ENCODE data around the gene LIN52.
A peak's percentile ranks its signal among the peaks of the same experiment; 100 is the strongest.

The LIN52 gene

GRCh38 chr14:74194506-74195274 lies 109.9 kb downstream of the LIN52 start:
- DNase-seq (ENCODE audit: low read depth in 2 of 2), result no peak

GRCh38 chr14:74195623-74196022 lies 110.9 kb downstream of the LIN52 start:
- DNase-seq (ENCODE audit: low read depth in 2 of 2), result no peak

- no peak for DNase-seq (ENCODE audit: low read depth in 2 of 2)
These were observed 113.9 kb downstream of the LIN52 start for GRCh38 chr14:74198441-74199234.

- no peak for DNase-seq (ENCODE audit: low read depth in 2 of 2)
These were observed 117.4 kb downstream of the LIN52 start for GRCh38 chr14:74202113-74202512.

GRCh38 chr14:74203639-74204038 lies 118.9 kb downstream of the LIN52 start:
- no peak for DNase-seq (ENCODE audit: low read depth in 2 of 2)

GRCh38 chr14:74204491-74204890 lies 119.7 kb downstream of the LIN52 start:
- no peak for DNase-seq (ENCODE audit: low read depth in 2 of 2)

GRCh38 chr14:74205882-74206281 lies 121.1 kb downstream of the LIN52 start:
- no peak for DNase-seq (ENCODE audit: low read depth in 2 of 2)

GRCh38 chr14:74207943-74208342 lies 123.2 kb downstream of the LIN52 start:
- no peak for DNase-seq (ENCODE audit: low read depth in 2 of 2)

- no peak for DNase-seq (ENCODE audit: low read depth in 2 of 2)
These were observed 123.9 kb downstream of the LIN52 start for GRCh38 chr14:74208642-74209041.

GRCh38 chr14:74211945-74212580 lies 127.3 kb downstream of the LIN52 start:
- DNase-seq (ENCODE audit: low read depth in 2 of 2), result no peak

GRCh38 chr14:74213907-74214803 lies 129.4 kb downstream of the LIN52 start:
- DNase-seq (ENCODE audit: low read depth in 2 of 2), result no peak

- no peak for DNase-seq (ENCODE audit: low read depth in 2 of 2)
These were observed 131.9 kb downstream of the LIN52 start for GRCh38 chr14:74216671-74217070.

- DNase-seq (ENCODE audit: low read depth in 2 of 2), result peak; percentile 44 to 54
These were observed 133.1 kb downstream of the LIN52 start for GRCh38 chr14:74217672-74218448.

GRCh38 chr14:74218462-74218861 lies 133.7 kb downstream of the LIN52 start:
- DNase-seq (ENCODE audit: low read depth in 2 of 2), result no peak

- DNase-seq (ENCODE audit: low read depth in 2 of 2), result no peak
These were observed 134.8 kb downstream of the LIN52 start for GRCh38 chr14:74219277-74220205.

- no peak for DNase-seq (ENCODE audit: low read depth in 2 of 2)
These were observed 136.2 kb downstream of the LIN52 start for GRCh38 chr14:74220991-74221390.

- DNase-seq (ENCODE audit: low read depth in 2 of 2), result no peak
These were observed 137.0 kb downstream of the LIN52 start for GRCh38 chr14:74221741-74222140.

GRCh38 chr14:74223016-74223415 lies 138.3 kb downstream of the LIN52 start:
- DNase-seq (ENCODE audit: low read depth in 2 of 2), result no peak

- DNase-seq (ENCODE audit: low read depth in 2 of 2), result no peak
These were observed 147.0 kb downstream of the LIN52 start for GRCh38 chr14:74231784-74232183.

- DNase-seq (ENCODE audit: low read depth in 2 of 2), result no peak
These were observed 150.3 kb downstream of the LIN52 start for GRCh38 chr14:74235017-74235416.
